C4-2B (cell line): ENCODE measurements around the gene AGBL4.
A peak's percentile ranks its signal among the peaks of the same experiment; 100 is the strongest.

Source experiments
- ZFX ChIP-seq: fragments of 450-650 bp; IDR thresholded peaks from 2 replicates; pipeline ENCODE4 v1.6.1; 2017
- TF ChIP-seq, protein P1 (sequence below): fragments of 450-650 bp; conservative IDR thresholded peaks from 2 replicates; pipeline ENCODE4 v1.5.1; 2017; ENCODE audit warnings: mild to moderate bottlenecking

DNA sequence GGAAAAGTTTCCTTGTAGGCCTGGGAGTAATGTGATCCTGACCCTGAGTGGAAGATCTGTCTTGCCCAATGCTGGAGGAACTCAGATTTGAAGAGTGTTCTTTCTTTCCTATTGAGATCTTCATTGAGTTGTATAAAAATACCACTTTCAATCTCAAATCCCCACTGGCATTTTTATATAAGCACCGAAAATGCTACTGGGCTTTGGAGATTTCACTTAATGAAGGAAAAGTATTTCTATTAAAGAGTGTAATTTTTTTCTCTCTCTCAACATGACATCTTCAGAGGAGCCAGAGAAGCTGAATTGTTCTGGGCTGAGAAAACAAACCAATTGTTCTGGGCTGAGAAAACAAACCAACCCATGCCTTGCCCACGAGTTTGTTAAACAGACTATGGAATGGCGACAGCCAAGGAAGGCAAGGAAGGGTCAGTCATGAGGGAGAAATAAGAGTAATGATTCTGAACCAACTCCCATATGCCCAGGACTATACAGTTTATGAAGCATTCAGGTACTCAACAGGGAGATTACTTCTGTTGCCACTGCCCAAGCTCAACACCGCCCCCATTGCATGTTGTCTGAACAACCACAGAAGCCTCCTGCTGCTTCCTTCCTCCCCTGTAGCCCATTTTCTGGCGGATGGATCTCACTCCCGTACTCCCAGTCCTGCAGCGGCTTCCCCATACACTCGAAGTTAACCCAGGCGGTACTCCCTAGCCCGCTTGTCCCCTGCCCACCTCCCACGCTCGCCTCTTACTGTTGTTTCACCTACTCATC, 1350.2 kb downstream of the AGBL4 start:
- TF ChIP-seq, protein P1, sequence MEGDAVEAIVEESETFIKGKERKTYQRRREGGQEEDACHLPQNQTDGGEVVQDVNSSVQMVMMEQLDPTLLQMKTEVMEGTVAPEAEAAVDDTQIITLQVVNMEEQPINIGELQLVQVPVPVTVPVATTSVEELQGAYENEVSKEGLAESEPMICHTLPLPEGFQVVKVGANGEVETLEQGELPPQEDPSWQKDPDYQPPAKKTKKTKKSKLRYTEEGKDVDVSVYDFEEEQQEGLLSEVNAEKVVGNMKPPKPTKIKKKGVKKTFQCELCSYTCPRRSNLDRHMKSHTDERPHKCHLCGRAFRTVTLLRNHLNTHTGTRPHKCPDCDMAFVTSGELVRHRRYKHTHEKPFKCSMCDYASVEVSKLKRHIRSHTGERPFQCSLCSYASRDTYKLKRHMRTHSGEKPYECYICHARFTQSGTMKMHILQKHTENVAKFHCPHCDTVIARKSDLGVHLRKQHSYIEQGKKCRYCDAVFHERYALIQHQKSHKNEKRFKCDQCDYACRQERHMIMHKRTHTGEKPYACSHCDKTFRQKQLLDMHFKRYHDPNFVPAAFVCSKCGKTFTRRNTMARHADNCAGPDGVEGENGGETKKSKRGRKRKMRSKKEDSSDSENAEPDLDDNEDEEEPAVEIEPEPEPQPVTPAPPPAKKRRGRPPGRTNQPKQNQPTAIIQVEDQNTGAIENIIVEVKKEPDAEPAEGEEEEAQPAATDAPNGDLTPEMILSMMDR: peak; percentile 31
- TF ChIP-seq ZFX: no peak
